Stomach (tissue), 4 donors: ENCODE measurements around the gene USP48.

Experiments
- POLR2A ChIP-seq, 4 donors: fragments of 450-650 bp; IDR thresholded peaks; one replicate each; pipeline ENCODE4 v1.6.1; 2016; ENCODE audit warnings: antibody characterized with exemption in 4 of 4, control low read depth in 2 of 4, mild to moderate bottlenecking in 1 of 4, moderate library complexity in 1 of 4
- POLR2AphosphoS5 ChIP-seq, 3 donors: sonication (generic); formaldehyde crosslinking; IDR thresholded peaks; one replicate each; pipeline ENCODE4 v1.6.1; 2016; ENCODE audit warnings: antibody characterized with exemption in 3 of 3
- TF ChIP-seq, protein P1 (sequence below), 7 experiments: fragments of 450-650 bp in 4 of 7; fragments of 200-600 bp in 3 of 7; sonication (generic) in 3 of 7; IDR thresholded peaks; one replicate each; pipeline ENCODE4 v1.5.1; 2016 to 2019; ENCODE audit warnings: antibody characterized with exemption in 7 of 7, control low read depth in 2 of 7, mild to moderate bottlenecking in 1 of 7

DNA sequence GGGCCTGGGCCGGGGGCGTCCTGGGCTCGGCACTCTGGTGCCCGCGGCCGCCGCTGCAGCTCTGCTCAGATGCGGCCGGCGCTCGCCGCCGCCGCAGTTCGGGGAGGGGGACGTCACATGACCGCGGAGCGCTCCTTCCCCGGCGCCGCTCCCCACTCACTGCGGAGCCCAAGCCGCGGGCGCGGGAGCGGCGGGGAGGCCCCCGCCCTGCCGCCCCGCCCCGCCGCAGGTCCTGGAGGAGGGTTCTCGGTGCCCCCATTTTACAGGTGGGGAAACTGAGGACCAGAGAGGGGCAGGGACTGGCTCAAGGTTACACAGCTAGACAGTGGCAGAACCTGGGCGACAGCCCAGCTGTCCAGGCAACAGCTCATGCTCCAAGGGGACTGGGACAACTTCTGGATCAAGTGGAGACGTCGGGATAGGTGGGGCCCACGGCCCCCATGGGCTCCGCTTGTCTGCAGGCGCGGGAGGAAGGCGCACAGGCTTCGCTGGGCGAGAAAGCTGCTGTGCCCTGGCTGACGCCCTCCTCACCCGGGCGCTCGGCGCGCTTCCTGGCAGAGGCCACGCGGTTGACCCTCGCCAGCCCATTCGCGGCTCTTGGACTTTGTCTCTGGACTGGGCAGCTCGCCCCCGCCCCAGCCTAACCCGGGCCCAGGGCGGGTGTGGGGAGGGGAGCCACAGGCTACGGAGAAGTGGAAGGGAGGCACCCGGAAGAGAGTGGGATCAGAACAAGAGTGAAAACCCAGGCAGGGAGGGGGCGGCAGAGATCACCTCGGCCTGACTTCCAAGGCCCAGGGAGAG is 113.5 kb downstream of the USP48 start, which contains the start of gene RAP1GAP:
- TF ChIP-seq, protein P1, sequence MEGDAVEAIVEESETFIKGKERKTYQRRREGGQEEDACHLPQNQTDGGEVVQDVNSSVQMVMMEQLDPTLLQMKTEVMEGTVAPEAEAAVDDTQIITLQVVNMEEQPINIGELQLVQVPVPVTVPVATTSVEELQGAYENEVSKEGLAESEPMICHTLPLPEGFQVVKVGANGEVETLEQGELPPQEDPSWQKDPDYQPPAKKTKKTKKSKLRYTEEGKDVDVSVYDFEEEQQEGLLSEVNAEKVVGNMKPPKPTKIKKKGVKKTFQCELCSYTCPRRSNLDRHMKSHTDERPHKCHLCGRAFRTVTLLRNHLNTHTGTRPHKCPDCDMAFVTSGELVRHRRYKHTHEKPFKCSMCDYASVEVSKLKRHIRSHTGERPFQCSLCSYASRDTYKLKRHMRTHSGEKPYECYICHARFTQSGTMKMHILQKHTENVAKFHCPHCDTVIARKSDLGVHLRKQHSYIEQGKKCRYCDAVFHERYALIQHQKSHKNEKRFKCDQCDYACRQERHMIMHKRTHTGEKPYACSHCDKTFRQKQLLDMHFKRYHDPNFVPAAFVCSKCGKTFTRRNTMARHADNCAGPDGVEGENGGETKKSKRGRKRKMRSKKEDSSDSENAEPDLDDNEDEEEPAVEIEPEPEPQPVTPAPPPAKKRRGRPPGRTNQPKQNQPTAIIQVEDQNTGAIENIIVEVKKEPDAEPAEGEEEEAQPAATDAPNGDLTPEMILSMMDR (IDR thresholded peaks at IDR 0.05): no peak
- TF ChIP-seq POLR2AphosphoS5 (IDR thresholded peaks at IDR 0.05): peak in 1 of 3 donors; percentile 6
- TF ChIP-seq POLR2A (IDR thresholded peaks at IDR 0.05): no peak
